Posterior cingulate gyrus (tissue), 11 donors: ENCODE results near the gene FOXP1.

Experiments
- DNase-seq, 10 donors: peaks; one replicate each; pipeline versions ENCODE4 v3.0.0 to v3.0.0-alpha.2; 2020 to 2021; ENCODE audit warnings: mixed read lengths in 3 of 10
- intact Hi-C: fragments of 100-400 bp; cut with DNase I; formaldehyde crosslinking; loops from one replicate; pipeline ENCODE4 v1.15.1; 2023

The FOXP1 gene

GRCh38 chr3:71492974-71493771 lies 90.4 kb downstream of the FOXP1 start:
- DNase-seq, result no peak
- intact Hi-C loops, result no loop called here

- no peak for DNase-seq
- intact Hi-C loops, result no loop called here
Measured at GRCh38 chr3:71492566-71492965, 91.0 kb downstream of the FOXP1 start.

GRCh38 chr3:71491154-71491752 lies 92.3 kb downstream of the FOXP1 start:
- intact Hi-C loops, result no loop called here
- DNase-seq, result no peak

- intact Hi-C loops, result no loop called here
- no peak for DNase-seq
Measured at GRCh38 chr3:71490692-71491091, 92.8 kb downstream of the FOXP1 start.

GRCh38 chr3:71489315-71489761 lies 94.2 kb downstream of the FOXP1 start:
- intact Hi-C loops, result no loop called here
- DNase-seq, result no peak

GRCh38 chr3:71488882-71489281 lies 94.6 kb downstream of the FOXP1 start:
- no peak for DNase-seq
- intact Hi-C loops, result no loop called here

GRCh38 chr3:71488391-71488809 lies 95.1 kb downstream of the FOXP1 start:
- intact Hi-C loops, result no loop called here

GRCh38 chr3:71487418-71487817 lies 96.1 kb downstream of the FOXP1 start:
- intact Hi-C loops, result no loop called here
- DNase-seq, result no peak

More at GRCh38 chr3:71488391-71488809, 95.1 kb downstream of the FOXP1 start:
- no peak for DNase-seq

GRCh38 chr3:71486831-71487230 lies 96.7 kb downstream of the FOXP1 start:
- intact Hi-C loops, result no loop called here
- DNase-seq, result no peak

- DNase-seq, result no peak
- intact Hi-C loops, result no loop called here
Measured at GRCh38 chr3:71485896-71486295, 97.6 kb downstream of the FOXP1 start.

- intact Hi-C loops, result no loop called here
- no peak for DNase-seq
Measured at GRCh38 chr3:71484452-71484851, 99.1 kb downstream of the FOXP1 start.

- no peak for DNase-seq
- intact Hi-C loops, result no loop called here
Measured at GRCh38 chr3:71484047-71484446, 99.5 kb downstream of the FOXP1 start.

GRCh38 chr3:71482771-71483170 lies 100.8 kb downstream of the FOXP1 start:
- DNase-seq, result no peak
- intact Hi-C loops, result no loop called here

- intact Hi-C loops, result no loop called here
- no peak for DNase-seq
Measured at GRCh38 chr3:71478568-71478967, 105.0 kb downstream of the FOXP1 start.

- DNase-seq, result no peak
- intact Hi-C loops, result no loop called here
Measured at GRCh38 chr3:71476950-71477349, 106.6 kb downstream of the FOXP1 start.

- intact Hi-C loops, result loop anchor here (10.0 kb wide), 1 partner anchor 106 kb away; no protein-coding TSS in a partner anchor
- no peak for DNase-seq
Measured at GRCh38 chr3:71469138-71469435, 114.4 kb downstream of the FOXP1 start.

- intact Hi-C loops, result loop anchor here (10.0 kb wide), 1 partner anchor 106 kb away; no protein-coding TSS in a partner anchor
- no peak for DNase-seq
Measured at GRCh38 chr3:71468311-71469137, 115.0 kb downstream of the FOXP1 start.

GRCh38 chr3:71466483-71466882 lies 117.0 kb downstream of the FOXP1 start:
- intact Hi-C loops, result loop anchor here (10.0 kb wide), 1 partner anchor 108 kb away; no protein-coding TSS in a partner anchor
- peak in 3 of 10 donors; percentile 42 to 84 (median 50) for DNase-seq

GRCh38 chr3:71465371-71466036 lies 118.0 kb downstream of the FOXP1 start:
- DNase-seq, result no peak
- intact Hi-C loops, result loop anchor here (10.0 kb wide), 1 partner anchor 109 kb away; no protein-coding TSS in a partner anchor

GRCh38 chr3:71464613-71465012 lies 118.9 kb downstream of the FOXP1 start:
- no peak for DNase-seq

More at GRCh38 chr3:71464613-71465012, 118.9 kb downstream of the FOXP1 start:
- intact Hi-C loops, result loop anchor here (10.0 kb wide), 1 partner anchor 110 kb away; no protein-coding TSS in a partner anchor
